Panc1 (cell line): ENCODE measurements around the gene ACTR1B. TPM values are rescaled to one million over a fixed set of nuclear protein-coding genes. Genes with fewer than 3 reads are reported as not detected.

ENCODE experiments used
- total RNA-seq: library from RNA; stranded (reverse); gene quantifications from one replicate; pipeline ENCODE4 v1.2.1, GENCODE V29; 2021; ENCODE audit not compliant: unreplicated experiment

ACTR1B gene
- total RNA-seq, 1 experiment from 2014 or later: 28.1 TPM

Other genes starting within 250 kb of the ACTR1B start
- gene ANKRD36B, start 74.2 kb downstream of the ACTR1B start, total RNA-seq: 14.7 TPM
- 298 TPM for gene COX5B, start 18.0 kb downstream of the ACTR1B start, total RNA-seq
- 6.0 TPM for gene C2orf92, start 5.7 kb upstream of the ACTR1B start, total RNA-seq
- gene ZAP70, start 49.5 kb upstream of the ACTR1B start, total RNA-seq: 0.54 TPM